ENCODE data around the gene SMC3. TPM values are rescaled to one million over a fixed set of nuclear protein-coding genes. Genes with fewer than 3 reads are reported as not detected.
"Not testable (repeated sequence)": the region's sequence is repeated elsewhere in the genome, so short reads cannot be mapped to it uniquely, and the experiment has no call there.

Gene SMC3
- total RNA-seq, 1 donor from 2014 or later: 39.8 TPM

DNA sequence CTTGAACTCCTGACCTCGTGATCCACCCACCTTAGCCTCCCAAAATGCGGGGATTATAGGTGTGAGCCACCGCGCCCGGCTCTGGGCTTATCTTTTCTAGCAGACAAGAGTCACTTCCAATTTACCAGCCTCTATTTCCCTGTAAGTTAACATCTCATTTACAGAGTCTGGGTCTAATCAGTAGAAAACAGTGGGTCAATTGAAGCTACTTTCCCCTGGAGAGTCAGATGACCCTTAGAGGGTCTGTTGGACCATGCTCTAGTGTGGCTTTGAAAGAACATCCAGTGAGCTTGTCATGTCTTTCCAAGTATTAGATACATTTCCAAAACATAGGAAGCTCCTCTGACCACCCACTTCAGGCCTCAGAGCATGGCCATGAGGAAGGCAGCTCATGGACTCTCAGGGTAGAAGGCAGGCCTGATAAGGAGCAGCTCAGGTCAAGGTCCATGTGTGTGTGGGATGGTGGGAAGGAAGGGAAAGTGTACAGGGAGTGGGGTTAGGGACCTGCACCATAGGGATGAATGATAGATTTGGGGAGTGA lies 49.1 kb downstream of the SMC3 start:
- Mint-ChIP-seq H3K36me3 (ENCODE audit: unreplicated experiment) (no peaks in the 10 kb centered on the region), H3K4me1 (ENCODE audit: unreplicated experiment) (peaks cover 11% of the 10 kb centered on the region), H3K27me3 (ENCODE audit: unreplicated experiment) (no peaks in the 10 kb centered on the region), H3K9me3 (ENCODE audit: unreplicated experiment) (no peaks in the 10 kb centered on the region), H3K27ac (ENCODE audit: unreplicated experiment) (no peak overlapping the region), H3K4me3 (ENCODE audit: unreplicated experiment) (no peak overlapping the region)
- no peak for DNase-seq (ENCODE audit: extremely low spot score, unreplicated experiment)
- TF ChIP-seq, protein P1, sequence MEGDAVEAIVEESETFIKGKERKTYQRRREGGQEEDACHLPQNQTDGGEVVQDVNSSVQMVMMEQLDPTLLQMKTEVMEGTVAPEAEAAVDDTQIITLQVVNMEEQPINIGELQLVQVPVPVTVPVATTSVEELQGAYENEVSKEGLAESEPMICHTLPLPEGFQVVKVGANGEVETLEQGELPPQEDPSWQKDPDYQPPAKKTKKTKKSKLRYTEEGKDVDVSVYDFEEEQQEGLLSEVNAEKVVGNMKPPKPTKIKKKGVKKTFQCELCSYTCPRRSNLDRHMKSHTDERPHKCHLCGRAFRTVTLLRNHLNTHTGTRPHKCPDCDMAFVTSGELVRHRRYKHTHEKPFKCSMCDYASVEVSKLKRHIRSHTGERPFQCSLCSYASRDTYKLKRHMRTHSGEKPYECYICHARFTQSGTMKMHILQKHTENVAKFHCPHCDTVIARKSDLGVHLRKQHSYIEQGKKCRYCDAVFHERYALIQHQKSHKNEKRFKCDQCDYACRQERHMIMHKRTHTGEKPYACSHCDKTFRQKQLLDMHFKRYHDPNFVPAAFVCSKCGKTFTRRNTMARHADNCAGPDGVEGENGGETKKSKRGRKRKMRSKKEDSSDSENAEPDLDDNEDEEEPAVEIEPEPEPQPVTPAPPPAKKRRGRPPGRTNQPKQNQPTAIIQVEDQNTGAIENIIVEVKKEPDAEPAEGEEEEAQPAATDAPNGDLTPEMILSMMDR (IDR thresholded peaks at IDR 0.05): no peak

DNA sequence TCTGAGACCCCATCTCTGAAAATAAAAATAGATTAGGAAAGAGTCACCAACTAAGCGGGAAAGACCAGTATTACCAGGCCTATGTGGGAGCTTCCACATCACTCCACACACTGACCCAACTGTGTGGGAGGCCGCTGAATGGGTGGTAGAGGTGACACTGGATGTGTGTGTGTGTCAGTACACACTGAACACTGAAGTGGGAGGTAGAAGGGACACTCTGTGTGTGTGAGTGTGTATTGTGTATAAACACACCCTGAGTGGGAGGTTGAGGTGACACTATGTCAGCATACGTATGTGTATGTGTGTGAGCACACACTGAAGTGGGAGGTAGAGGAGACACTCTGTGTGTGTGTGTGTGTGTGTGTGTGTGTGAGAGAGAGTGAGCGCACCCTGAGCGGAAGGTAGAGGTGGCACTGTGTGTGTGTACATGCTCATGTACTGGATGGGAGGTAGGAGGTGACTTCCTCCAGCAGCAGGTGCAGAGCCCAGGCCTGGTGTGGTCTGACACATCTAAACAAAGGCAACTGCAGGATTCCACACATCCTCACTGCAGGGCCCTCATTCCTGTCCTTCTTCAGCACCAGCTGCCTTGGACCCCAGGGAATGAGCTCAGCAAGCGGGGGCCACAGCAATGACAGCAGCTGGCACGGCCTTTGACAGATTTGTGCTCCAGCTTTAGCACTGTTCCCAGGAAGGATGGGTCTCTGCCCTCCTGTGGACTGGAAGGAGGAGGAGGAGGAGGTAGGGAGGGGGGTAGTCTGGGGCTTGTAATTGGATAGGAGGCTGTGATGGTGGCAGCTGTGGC lies 50.1 kb downstream of the SMC3 start:
- no peaks in the 10 kb centered on the region for H3K36me3 Mint-ChIP-seq (ENCODE audit: unreplicated experiment)
- H3K4me3 Mint-ChIP-seq (ENCODE audit: unreplicated experiment): no peak overlapping the region
- H3K9me3 Mint-ChIP-seq (ENCODE audit: unreplicated experiment): no peaks in the 10 kb centered on the region
- peaks cover 11% of the 10 kb centered on the region for H3K4me1 Mint-ChIP-seq (ENCODE audit: unreplicated experiment)
- no peaks in the 10 kb centered on the region for H3K27me3 Mint-ChIP-seq (ENCODE audit: unreplicated experiment)
- TF ChIP-seq, protein P1 (IDR thresholded peaks at IDR 0.05): no peak
- H3K27ac Mint-ChIP-seq (ENCODE audit: unreplicated experiment): no peak overlapping the region
- DNase-seq (ENCODE audit: extremely low spot score, unreplicated experiment): no peak

DNA sequence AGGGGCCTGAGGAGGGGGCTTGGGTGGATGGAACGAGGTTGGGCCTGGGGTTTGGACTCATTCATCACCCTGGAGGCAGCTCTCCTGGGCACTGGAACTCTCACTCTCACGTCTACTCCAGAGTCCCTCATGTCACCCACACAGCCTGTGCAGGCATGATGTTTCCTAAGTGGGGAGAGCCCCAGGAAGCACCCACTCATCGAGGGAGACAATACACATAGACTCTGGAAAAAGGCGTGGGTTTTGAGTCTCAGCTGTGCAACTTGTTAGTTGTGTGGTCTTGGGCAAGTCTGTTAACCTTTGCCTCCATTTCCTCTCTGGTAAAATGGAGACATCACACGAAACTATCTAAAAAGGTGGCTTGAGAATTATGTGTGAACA lies 50.7 kb downstream of the SMC3 start:
- no peaks in the 10 kb centered on the region for H3K36me3 Mint-ChIP-seq (ENCODE audit: unreplicated experiment)
- no peaks in the 10 kb centered on the region for H3K27me3 Mint-ChIP-seq (ENCODE audit: unreplicated experiment)
- H3K4me1 Mint-ChIP-seq (ENCODE audit: unreplicated experiment): peaks cover 11% of the 10 kb centered on the region
- H3K4me3 Mint-ChIP-seq (ENCODE audit: unreplicated experiment): no peak overlapping the region
- no peak overlapping the region for H3K27ac Mint-ChIP-seq (ENCODE audit: unreplicated experiment)
- TF ChIP-seq, protein P1 (IDR thresholded peaks at IDR 0.05): no peak
- DNase-seq (ENCODE audit: extremely low spot score, unreplicated experiment): no peak
- H3K9me3 Mint-ChIP-seq (ENCODE audit: unreplicated experiment): no peaks in the 10 kb centered on the region

DNA sequence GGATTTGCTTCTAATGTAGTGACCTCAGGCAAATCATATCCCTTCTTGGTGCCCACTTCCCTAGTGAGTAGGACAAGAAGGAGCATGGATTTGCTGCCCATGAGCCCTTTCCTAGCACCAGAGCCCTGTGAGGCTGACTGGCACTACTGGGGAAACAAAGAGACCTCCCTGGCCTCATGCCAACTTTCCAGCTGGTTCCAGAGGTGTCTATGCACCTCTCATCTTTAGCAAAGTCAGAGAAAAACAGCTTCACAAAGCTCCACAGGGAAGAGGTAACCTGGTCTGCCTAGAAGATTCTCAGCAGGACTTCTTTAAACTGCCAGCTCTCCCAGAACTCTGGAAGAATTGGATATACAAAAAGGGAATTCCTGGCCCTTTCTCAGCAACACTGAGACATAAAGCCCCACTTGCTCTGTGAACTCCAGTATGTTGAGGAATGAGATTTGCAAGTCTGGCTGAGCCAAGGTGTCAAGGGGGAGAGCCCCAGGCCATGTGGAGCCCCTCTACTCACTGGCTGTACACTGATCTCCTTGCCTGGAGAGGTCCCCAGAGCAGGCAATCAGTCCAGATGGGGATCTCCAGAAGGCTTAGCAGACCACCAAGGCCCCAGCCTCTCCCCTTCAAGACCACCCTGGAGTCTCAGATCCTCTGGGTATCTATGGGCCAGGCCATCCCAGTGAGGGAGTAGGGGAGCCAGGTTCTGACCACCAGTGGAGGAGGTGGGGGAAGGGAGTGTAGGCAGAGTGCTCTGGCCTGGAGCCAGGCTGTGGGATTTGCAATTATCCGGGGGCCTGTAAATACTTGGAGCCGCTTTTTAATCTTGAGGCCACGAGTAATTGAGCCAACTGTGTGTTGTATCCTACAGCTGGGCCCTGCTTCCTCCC lies 52.3 kb downstream of the SMC3 start:
- TF ChIP-seq, protein P1 (IDR thresholded peaks at IDR 0.05): no peak
- no peak overlapping the region for H3K27ac Mint-ChIP-seq (ENCODE audit: unreplicated experiment)
- H3K27me3 Mint-ChIP-seq (ENCODE audit: unreplicated experiment): no peaks in the 10 kb centered on the region
- no peak overlapping the region for H3K4me3 Mint-ChIP-seq (ENCODE audit: unreplicated experiment)
- no peaks in the 10 kb centered on the region for H3K9me3 Mint-ChIP-seq (ENCODE audit: unreplicated experiment)
- H3K36me3 Mint-ChIP-seq (ENCODE audit: unreplicated experiment): no peaks in the 10 kb centered on the region
- no peak for DNase-seq (ENCODE audit: extremely low spot score, unreplicated experiment)
- H3K4me1 Mint-ChIP-seq (ENCODE audit: unreplicated experiment): peaks cover 8% of the 10 kb centered on the region

DNA sequence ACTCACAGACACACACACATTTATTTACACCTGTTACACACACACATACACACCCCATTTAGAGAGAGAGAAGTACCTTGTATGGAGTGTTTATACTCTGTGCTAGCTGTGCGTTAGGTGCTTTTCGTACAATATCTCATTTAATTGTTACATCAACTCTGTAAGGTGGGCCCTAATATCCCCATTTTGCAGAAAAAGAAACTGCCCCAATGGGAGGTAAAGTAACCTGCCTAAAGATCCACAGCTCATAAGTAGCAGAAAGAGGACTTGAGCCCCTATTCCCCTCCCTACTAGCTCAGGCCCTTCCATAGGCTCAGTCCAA lies 52.9 kb downstream of the SMC3 start:
- Mint-ChIP-seq H3K36me3 (ENCODE audit: unreplicated experiment) (no peaks in the 10 kb centered on the region), H3K27ac (ENCODE audit: unreplicated experiment) (no peak overlapping the region), H3K27me3 (ENCODE audit: unreplicated experiment) (no peaks in the 10 kb centered on the region), H3K4me1 (ENCODE audit: unreplicated experiment) (peaks cover 2% of the 10 kb centered on the region), H3K9me3 (ENCODE audit: unreplicated experiment) (no peaks in the 10 kb centered on the region), H3K4me3 (ENCODE audit: unreplicated experiment) (no peak overlapping the region)
- TF ChIP-seq, protein P1 (IDR thresholded peaks at IDR 0.05): no peak
- DNase-seq (ENCODE audit: extremely low spot score, unreplicated experiment): no peak

DNA sequence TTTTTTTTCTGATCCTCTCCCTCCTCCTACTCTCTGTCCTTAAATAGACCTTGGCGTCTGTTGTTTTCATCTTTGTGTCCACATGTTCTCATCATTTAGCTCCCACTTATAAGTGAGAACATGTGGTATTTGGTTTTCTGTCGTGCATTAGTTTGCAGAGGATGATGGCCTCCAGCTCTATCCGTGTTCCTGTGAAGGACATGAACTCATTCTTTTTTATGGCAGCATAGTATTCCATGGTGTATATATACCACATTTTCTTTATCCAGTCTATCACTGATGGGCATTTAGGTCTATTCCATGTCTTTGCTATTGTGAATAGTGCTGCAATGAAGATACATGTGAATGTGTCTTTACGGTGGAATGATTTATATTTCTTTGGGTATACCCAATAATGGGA lies 55.8 kb downstream of the SMC3 start:
- H3K27me3 Mint-ChIP-seq (ENCODE audit: unreplicated experiment); H3K36me3 Mint-ChIP-seq (ENCODE audit: unreplicated experiment); H3K4me3 Mint-ChIP-seq (ENCODE audit: unreplicated experiment); DNase-seq (ENCODE audit: extremely low spot score, unreplicated experiment); H3K4me1 Mint-ChIP-seq (ENCODE audit: unreplicated experiment); H3K9me3 Mint-ChIP-seq (ENCODE audit: unreplicated experiment); H3K27ac Mint-ChIP-seq (ENCODE audit: unreplicated experiment): not testable (repeated sequence)
